Endothelial cell of umbilical vein (primary cell): ENCODE results near the gene CHID1.

Experiments
- EZH2 ChIP-seq: IDR thresholded peaks from 2 replicates; pipeline ENCODE4 v1.6.1; 2012; ENCODE audit warnings: borderline replicate concordance, low read depth, mild to moderate bottlenecking, moderate library complexity, low read length, inconsistent platforms; ENCODE audit not compliant: severe bottlenecking
- POLR2A ChIP-seq: IDR thresholded peaks from 2 replicates; pipeline ENCODE4 v1.6.1; 2012; ENCODE audit warnings: low read depth, mild to moderate bottlenecking, control low read depth, low read length
- POLR2AphosphoS5 ChIP-seq: IDR thresholded peaks from 2 replicates; pipeline ENCODE4 v1.6.1; 2012; ENCODE audit warnings: low read depth, mild to moderate bottlenecking, control low read depth, low read length, moderate library complexity; ENCODE audit not compliant: insufficient read depth
- TF ChIP-seq, protein P1 (sequence below), 2 donors: IDR thresholded peaks; 1 replicate in 1 of 2; 2 replicates in 1 of 2; pipeline ENCODE4 v1.5.1; 2011; ENCODE audit warnings: low read length in 2 of 2, mild to moderate bottlenecking in 2 of 2, moderate library complexity in 2 of 2, control low read depth in 1 of 2, inconsistent platforms in 1 of 2, low read depth in 1 of 2; ENCODE audit not compliant: insufficient read depth in 1 of 2; ENCODE audit errors: extremely low read depth in 1 of 2
- TF ChIP-seq, protein P2 (sequence below): IDR thresholded peaks from 2 replicates; pipeline ENCODE4 v1.6.1; 2011; ENCODE audit not compliant: insufficient read depth, insufficient read length

DNA sequence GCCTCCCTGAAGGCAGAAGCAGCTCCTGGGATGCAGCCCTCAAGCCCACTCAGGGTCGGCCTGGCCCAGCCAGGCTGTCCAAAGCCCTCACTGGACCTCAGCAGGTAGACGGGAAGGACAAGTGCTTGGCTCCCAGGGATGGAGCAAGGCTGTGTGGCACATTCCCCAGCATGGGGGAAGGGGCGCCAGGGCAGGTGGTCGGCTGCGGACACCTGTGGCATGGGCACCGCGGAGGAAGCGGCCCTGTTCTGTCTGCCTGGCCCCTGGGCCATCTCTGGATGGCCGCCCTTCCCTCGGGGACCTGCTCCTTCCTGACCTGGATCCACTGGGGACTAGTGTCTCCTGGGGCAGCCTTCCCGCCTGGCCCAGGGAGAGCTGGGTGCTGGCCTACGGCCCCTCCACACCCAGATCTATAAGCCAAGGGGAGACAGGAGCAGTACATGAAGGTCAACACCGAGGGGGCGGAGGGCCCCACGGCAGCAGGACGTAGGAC lies 26.0 kb downstream of the CHID1 start:
- TF ChIP-seq, protein P1, sequence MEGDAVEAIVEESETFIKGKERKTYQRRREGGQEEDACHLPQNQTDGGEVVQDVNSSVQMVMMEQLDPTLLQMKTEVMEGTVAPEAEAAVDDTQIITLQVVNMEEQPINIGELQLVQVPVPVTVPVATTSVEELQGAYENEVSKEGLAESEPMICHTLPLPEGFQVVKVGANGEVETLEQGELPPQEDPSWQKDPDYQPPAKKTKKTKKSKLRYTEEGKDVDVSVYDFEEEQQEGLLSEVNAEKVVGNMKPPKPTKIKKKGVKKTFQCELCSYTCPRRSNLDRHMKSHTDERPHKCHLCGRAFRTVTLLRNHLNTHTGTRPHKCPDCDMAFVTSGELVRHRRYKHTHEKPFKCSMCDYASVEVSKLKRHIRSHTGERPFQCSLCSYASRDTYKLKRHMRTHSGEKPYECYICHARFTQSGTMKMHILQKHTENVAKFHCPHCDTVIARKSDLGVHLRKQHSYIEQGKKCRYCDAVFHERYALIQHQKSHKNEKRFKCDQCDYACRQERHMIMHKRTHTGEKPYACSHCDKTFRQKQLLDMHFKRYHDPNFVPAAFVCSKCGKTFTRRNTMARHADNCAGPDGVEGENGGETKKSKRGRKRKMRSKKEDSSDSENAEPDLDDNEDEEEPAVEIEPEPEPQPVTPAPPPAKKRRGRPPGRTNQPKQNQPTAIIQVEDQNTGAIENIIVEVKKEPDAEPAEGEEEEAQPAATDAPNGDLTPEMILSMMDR (IDR thresholded peaks at IDR 0.05; ENCODE audit: extremely low read depth in 1 of 2, insufficient read depth in 1 of 2, low read depth in 1 of 2, low read length in 2 of 2) = no peak
- TF ChIP-seq POLR2A (no peak), EZH2 (no peak), POLR2AphosphoS5 (no peak)
- TF ChIP-seq, protein P2, sequence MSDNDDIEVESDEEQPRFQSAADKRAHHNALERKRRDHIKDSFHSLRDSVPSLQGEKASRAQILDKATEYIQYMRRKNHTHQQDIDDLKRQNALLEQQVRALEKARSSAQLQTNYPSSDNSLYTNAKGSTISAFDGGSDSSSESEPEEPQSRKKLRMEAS = no peak
